ENCODE results near the gene DCAF6.

DNA sequence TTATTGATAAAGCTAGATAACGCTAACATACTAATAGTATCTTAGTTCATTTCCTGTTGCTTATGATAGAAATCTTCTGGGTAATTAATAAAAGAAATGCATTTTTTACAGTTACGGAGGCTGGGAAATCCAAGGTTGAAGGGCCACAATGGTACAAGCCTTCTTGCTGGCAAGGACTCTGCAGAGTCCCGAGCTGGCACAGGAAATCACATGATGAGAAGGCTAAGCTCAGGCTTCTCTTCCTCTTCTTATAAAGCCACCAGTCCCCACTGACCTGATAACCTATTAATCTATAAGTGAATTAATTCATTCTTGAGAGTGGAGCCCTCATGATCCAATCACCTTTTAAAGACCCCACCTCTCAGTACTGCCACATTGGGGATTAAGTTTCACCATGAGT is 117.6 kb downstream of the DCAF6 start:
- TF ChIP-seq POLR2A (IDR thresholded peaks at IDR 0.05) (no peak), POLR2AphosphoS5 (IDR thresholded peaks at IDR 0.05; ENCODE audit: insufficient read depth in 1 of 2, low read depth in 1 of 2) (no peak)
- TF ChIP-seq, protein P1, sequence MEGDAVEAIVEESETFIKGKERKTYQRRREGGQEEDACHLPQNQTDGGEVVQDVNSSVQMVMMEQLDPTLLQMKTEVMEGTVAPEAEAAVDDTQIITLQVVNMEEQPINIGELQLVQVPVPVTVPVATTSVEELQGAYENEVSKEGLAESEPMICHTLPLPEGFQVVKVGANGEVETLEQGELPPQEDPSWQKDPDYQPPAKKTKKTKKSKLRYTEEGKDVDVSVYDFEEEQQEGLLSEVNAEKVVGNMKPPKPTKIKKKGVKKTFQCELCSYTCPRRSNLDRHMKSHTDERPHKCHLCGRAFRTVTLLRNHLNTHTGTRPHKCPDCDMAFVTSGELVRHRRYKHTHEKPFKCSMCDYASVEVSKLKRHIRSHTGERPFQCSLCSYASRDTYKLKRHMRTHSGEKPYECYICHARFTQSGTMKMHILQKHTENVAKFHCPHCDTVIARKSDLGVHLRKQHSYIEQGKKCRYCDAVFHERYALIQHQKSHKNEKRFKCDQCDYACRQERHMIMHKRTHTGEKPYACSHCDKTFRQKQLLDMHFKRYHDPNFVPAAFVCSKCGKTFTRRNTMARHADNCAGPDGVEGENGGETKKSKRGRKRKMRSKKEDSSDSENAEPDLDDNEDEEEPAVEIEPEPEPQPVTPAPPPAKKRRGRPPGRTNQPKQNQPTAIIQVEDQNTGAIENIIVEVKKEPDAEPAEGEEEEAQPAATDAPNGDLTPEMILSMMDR (IDR thresholded peaks at IDR 0.05), result no peak

All from vagina (tissue), 2 donors.